ENCODE results near the gene CAPG.
A peak's percentile ranks its signal among the peaks of the same experiment; 100 is the strongest.

The CAPG gene

DNA sequence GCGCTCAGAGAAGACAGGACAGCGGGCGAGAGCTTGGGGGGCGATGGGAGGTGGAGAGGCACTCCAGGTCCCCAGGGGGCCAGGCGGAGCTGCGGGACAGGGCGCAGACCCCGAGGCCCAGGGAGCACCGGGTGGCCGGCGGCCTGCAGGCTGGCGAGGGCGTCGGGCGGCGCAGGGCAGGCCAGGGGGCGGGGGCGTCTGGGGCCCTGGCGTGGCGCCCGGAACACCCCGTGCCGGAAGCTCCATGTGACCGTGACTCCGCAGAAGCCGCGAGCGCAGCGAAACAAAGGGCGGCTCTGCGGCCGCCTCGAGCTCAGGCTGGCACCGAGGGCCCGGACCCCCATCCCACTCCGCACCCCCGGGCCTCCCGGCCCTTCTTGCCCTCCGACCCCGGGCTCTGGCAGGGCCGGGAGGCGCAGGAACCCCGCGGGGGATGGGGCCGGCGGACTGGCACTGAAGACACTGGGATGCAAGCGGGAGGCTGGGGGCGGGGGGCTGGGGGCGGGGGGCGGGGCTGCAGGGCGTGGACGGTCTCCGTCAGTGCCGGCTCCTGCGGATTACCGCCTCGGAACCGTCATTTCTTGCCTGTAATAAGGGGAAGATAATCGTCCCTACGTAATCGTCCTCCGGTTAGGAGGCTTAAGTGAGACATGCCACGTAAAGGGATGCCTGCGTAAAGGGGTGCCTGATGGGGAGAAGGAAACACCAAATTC, 27.5 kb upstream of the CAPG start:
- H3K9me3 ChIP-seq (ENCODE audit: control insufficient read depth in 1 of 2, low read length in 2 of 2) = no peaks in the 10 kb centered on the region
- no peaks in the 10 kb centered on the region for H3K27me3 ChIP-seq (ENCODE audit: low read depth, low read length)
- H3K36me3 ChIP-seq (ENCODE audit: control insufficient read depth in 1 of 2, insufficient read depth in 2 of 2, low read length in 2 of 2) = no peaks in the 10 kb centered on the region
- peak overlapping the region; percentile 42 to 53 for H3K4me3 ChIP-seq (ENCODE audit: low read depth in 1 of 2, low read length in 2 of 2)
- peak overlapping the region; percentile 94 for H3K27ac ChIP-seq (ENCODE audit: low read length)
- H3K4me1 ChIP-seq (ENCODE audit: control insufficient read depth in 1 of 2, insufficient read depth in 2 of 2, low read length in 2 of 2) = peaks cover 23 to 35% of the 10 kb centered on the region in 2 donors

DNA sequence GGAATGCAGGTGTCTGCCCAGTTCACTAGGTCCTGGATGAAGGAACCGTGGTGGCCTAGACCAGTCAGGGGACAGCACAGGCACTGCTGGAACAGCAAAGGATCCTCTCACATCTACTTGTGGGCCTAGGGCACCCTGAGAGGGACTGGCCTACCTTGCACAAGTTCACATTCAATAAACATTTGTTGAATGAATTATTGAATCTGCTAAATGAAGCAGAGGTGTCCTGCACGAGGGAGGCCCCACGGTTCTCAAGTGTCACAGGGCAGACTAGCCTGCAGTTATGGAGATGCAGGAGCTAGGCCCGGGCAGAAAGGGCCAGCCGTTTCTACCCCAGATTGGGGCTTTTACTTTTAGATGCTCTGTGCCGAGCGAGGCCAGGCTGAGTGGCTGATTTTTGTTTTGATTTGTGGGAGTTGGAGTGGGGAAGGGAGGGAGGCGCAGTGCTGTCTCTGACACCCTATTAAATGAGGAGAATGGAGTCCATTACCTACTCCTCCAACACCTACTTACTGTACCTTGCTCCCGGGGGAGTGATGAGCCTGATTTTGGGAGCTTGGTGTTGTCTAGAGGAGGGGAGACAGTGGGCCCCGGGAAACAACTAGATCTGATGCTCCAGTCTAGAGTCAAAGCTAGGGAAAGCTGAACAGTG, 26.8 kb upstream of the CAPG start:
- peak overlapping the region; percentile 94 for H3K27ac ChIP-seq (ENCODE audit: low read length)

DNA sequence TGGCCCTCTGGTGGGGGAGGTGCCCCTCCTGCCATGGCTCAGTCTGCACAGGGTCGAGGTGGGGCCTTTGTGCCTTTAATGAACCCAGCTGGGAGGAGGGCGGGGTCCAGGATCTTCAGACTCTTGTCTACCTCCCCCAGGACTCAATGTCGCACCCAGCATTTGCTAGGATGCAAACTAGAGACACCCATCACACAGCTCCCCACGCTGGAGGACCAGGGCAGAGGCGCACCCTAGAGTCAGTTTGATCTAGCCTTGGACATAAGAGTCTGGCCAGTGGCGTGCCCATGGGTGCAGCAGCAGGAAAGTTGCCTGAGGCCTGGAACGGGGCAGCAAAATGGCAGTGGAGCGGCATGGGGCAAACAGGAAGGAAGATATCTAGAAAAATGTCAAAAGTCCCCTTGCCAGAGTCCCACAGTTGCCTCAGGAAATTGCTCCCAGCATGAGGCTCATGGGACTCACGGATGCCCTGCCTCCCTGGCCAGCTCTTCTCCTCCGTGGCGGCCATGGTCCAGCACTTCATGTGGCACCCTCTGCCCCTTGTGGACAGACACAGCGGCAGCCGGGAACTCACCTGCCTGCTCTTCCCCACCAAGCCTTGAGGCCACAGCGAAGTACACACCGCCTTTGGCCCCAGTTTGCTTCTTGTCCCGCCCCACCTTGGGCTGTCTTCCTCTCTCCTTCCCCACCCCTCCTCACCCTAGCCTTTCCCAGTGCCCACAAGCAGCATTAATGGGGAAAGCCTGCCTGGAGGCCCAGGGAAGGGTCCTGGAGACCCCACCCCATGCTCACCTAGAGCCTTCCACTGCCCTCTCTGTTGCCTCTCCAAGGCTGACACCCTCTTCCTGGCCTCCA, 26.0 kb upstream of the CAPG start:
- H3K27ac ChIP-seq (ENCODE audit: low read length) = peak overlapping the region; percentile 94
- H3K4me1 ChIP-seq (ENCODE audit: control insufficient read depth in 1 of 2, insufficient read depth in 2 of 2, low read length in 2 of 2) = peaks cover 23 to 35% of the 10 kb centered on the region in 2 donors
- H3K9me3 ChIP-seq (ENCODE audit: control insufficient read depth in 1 of 2, low read length in 2 of 2) = no peaks in the 10 kb centered on the region
- no peaks in the 10 kb centered on the region for H3K27me3 ChIP-seq (ENCODE audit: low read depth, low read length)
- H3K4me3 ChIP-seq (ENCODE audit: low read depth in 1 of 2, low read length in 2 of 2) = no peak overlapping the region
- no peaks in the 10 kb centered on the region for H3K36me3 ChIP-seq (ENCODE audit: control insufficient read depth in 1 of 2, insufficient read depth in 2 of 2, low read length in 2 of 2)

More for the DNA sequence above, 26.8 kb upstream of the CAPG start:
- Histone ChIP-seq H3K36me3 (ENCODE audit: control insufficient read depth in 1 of 2, insufficient read depth in 2 of 2, low read length in 2 of 2) (no peaks in the 10 kb centered on the region), H3K27me3 (ENCODE audit: low read depth, low read length) (no peaks in the 10 kb centered on the region), H3K4me3 (ENCODE audit: low read depth in 1 of 2, low read length in 2 of 2) (peak overlapping the region in 1 of 2 donors; percentile 28), H3K4me1 (ENCODE audit: control insufficient read depth in 1 of 2, insufficient read depth in 2 of 2, low read length in 2 of 2) (peaks cover 23 to 35% of the 10 kb centered on the region in 2 donors), H3K9me3 (ENCODE audit: control insufficient read depth in 1 of 2, low read length in 2 of 2) (no peaks in the 10 kb centered on the region)

DNA sequence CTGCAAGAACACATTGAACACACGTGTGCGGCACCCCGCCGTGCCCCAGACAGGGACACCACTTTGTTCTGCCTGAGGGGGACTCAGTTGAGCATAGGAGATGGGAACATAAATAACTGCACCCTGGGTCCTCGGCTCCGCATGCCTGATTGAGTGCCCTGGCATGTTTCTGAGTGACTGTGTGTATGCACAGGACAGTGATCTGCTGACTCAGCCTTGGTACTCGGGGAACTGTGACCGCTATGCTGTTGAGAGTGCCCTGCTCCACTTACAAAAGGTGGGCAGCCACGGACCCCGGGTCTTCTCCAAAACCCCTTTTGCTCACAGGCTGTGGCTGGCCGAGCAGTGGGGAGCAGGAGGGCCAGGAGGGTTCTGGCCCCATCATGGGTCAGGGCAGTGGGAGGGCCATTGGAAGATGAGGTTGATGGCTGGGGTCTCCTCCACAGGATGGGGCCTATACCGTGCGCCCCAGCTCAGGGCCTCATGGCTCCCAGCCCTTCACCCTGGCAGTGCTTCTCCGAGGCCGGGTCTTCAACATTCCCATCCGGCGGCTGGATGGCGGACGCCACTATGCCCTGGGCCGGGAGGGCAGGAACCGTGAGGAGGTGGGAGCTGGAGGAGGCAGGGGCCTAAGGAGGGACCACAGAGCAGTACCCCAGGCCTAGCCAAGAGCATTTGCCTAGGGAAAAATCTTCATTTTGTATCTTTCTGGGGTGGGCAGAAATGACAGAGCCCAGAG, 25.2 kb upstream of the CAPG start:
- H3K4me1 ChIP-seq (ENCODE audit: control insufficient read depth in 1 of 2, insufficient read depth in 2 of 2, low read length in 2 of 2) = peaks cover 23 to 35% of the 10 kb centered on the region in 2 donors

DNA sequence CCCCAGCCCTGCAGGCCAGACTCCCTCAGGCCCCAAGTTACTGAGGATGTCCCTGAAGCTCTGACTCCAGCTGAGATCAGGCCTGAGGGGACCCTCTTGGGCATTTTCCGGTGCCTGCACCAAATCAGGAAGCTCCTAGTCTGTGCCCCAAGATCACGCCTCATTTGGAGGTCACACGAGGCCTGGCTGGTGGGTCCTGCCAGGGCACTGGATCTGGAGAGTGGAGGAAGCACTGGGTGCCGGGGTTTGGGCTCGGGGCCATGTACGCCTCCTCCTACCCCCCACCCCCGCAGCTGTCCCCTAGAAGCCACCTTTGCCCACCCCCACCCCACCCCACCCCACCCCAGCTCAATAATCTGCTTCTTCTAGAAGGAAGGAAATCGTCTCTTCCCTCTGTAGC, 24.5 kb upstream of the CAPG start:
- Histone ChIP-seq H3K27ac (ENCODE audit: low read length) (no peak overlapping the region), H3K9me3 (ENCODE audit: control insufficient read depth in 1 of 2, low read length in 2 of 2) (no peaks in the 10 kb centered on the region), H3K36me3 (ENCODE audit: control insufficient read depth in 1 of 2, insufficient read depth in 2 of 2, low read length in 2 of 2) (no peaks in the 10 kb centered on the region), H3K27me3 (ENCODE audit: low read depth, low read length) (no peaks in the 10 kb centered on the region), H3K4me1 (ENCODE audit: control insufficient read depth in 1 of 2, insufficient read depth in 2 of 2, low read length in 2 of 2) (peaks cover 23 to 35% of the 10 kb centered on the region in 2 donors), H3K4me3 (ENCODE audit: low read depth in 1 of 2, low read length in 2 of 2) (no peak overlapping the region)

More for the DNA sequence above, 25.2 kb upstream of the CAPG start:
- H3K27me3 ChIP-seq (ENCODE audit: low read depth, low read length) = no peaks in the 10 kb centered on the region
- no peak overlapping the region for H3K4me3 ChIP-seq (ENCODE audit: low read depth in 1 of 2, low read length in 2 of 2)
- no peaks in the 10 kb centered on the region for H3K36me3 ChIP-seq (ENCODE audit: control insufficient read depth in 1 of 2, insufficient read depth in 2 of 2, low read length in 2 of 2)
- no peaks in the 10 kb centered on the region for H3K9me3 ChIP-seq (ENCODE audit: control insufficient read depth in 1 of 2, low read length in 2 of 2)
- no peak overlapping the region for H3K27ac ChIP-seq (ENCODE audit: low read length)

DNA sequence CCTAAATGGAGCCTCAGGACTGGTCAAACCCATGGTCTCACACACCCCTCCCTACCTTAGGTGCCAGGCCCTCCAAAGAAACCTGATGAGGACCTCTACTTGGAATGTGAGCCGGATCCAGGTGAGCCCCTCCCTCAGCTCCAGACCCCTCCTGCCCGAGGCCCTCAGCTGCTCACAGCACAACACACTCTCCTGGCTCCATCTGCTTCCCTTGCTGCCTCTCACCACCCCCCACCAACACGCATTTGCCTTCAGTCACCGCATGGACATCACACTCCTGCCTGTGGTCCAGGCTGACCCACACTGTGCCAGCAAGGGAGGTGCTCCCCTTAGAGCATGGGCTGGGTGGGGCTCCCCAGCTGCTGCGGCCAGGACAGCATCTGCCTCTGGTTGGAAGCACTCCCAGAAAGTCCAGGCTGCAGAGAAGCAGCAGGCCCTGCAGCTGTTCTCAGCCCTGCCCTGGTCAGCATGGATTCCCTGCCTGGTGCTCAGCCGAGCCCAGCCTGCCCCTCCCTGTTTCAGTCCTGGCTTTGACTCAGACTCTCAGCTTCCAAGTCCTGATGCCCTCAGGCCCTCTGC, 23.4 kb upstream of the CAPG start:
- Histone ChIP-seq H3K4me3 (ENCODE audit: low read depth in 1 of 2, low read length in 2 of 2) (no peak overlapping the region), H3K27ac (ENCODE audit: low read length) (no peak overlapping the region), H3K4me1 (ENCODE audit: control insufficient read depth in 1 of 2, insufficient read depth in 2 of 2, low read length in 2 of 2) (peaks cover 19 to 31% of the 10 kb centered on the region in 2 donors)

DNA sequence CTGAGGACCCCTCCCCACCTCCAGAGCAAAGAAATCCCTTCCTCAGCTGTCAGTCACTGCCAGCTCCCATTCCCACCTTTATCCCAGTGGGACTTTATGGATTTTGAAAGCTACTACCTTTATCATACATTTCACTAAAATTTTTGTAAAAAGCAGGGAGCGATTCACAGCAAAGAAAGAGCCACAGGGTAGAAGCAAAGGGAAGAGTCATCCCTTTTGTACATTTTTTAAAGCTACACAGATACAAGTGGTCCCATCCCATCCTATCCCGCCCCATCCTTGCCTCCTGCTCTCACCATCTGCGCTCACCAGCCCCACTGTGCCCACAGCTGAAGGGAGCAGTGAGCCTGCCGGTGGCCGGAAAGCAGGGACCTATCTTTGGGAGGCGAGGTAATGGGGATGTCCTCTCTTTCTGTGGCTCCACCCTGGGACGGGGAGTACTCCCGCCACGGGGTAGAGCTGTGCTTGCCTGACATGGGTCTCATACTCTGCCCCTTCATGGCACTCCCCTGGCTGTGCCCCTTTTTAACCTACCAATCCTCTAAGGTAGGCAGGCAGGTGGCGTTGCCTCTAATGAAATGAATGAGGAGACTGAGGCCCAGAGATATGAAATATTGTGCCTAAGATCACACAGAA, 21.5 kb upstream of the CAPG start:
- Histone ChIP-seq H3K4me1 (ENCODE audit: control insufficient read depth in 1 of 2, insufficient read depth in 2 of 2, low read length in 2 of 2) (peaks cover 9 to 23% of the 10 kb centered on the region in 2 donors), H3K27ac (ENCODE audit: low read length) (no peak overlapping the region), H3K4me3 (ENCODE audit: low read depth in 1 of 2, low read length in 2 of 2) (no peak overlapping the region), H3K36me3 (ENCODE audit: control insufficient read depth in 1 of 2, insufficient read depth in 2 of 2, low read length in 2 of 2) (no peaks in the 10 kb centered on the region), H3K27me3 (ENCODE audit: low read depth, low read length) (no peaks in the 10 kb centered on the region), H3K9me3 (ENCODE audit: control insufficient read depth in 1 of 2, low read length in 2 of 2) (no peaks in the 10 kb centered on the region)

More for the DNA sequence above, 23.4 kb upstream of the CAPG start:
- Histone ChIP-seq H3K27me3 (ENCODE audit: low read depth, low read length) (no peaks in the 10 kb centered on the region), H3K9me3 (ENCODE audit: control insufficient read depth in 1 of 2, low read length in 2 of 2) (no peaks in the 10 kb centered on the region), H3K36me3 (ENCODE audit: control insufficient read depth in 1 of 2, insufficient read depth in 2 of 2, low read length in 2 of 2) (no peaks in the 10 kb centered on the region)

DNA sequence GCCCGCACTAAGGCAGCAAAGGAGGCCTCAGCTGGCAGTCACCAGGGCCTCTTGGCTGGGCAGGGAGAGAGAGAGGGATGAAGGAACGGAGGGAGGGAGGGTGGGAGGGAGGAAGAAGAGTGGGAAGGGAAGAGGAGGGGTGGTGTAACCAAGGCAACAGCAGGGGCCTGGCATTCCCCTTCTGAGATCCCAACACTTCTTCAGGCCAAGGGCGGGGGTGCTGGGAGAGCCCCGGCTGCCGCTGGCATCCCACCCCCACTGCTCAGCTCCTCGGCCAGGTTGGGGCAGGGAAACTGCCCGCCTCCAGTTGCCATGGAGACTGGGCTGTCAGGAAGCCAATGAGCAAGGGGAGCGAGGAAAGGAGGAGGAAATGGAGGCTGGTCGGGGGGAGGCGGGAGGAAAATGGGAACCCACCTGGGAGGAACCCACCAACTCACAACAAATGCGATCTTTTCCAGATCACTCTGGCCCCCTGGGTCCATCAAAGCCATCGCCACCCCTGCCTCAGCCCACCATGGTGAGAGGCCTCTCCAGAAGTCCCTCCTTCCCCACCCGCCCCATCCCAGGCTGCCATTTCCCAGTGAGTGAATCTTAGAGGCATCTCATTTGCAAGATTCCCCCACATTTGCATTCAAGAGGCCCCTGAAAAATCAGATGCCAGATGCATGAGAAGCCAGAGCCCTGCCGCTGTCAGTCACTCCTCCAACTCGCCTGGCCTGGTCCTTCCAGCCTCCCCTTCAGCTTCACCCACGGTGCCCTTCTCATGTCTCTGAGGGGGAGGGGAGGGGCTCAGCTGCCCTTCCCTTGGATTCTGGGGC, 20.8 kb upstream of the CAPG start:
- H3K4me3 ChIP-seq (ENCODE audit: low read depth in 1 of 2, low read length in 2 of 2) = no peak overlapping the region
- no peak overlapping the region for H3K27ac ChIP-seq (ENCODE audit: low read length)
- H3K27me3 ChIP-seq (ENCODE audit: low read depth, low read length) = no peaks in the 10 kb centered on the region
- peaks cover 8 to 22% of the 10 kb centered on the region in 2 donors for H3K4me1 ChIP-seq (ENCODE audit: control insufficient read depth in 1 of 2, insufficient read depth in 2 of 2, low read length in 2 of 2)
- H3K9me3 ChIP-seq (ENCODE audit: control insufficient read depth in 1 of 2, low read length in 2 of 2) = no peaks in the 10 kb centered on the region
- H3K36me3 ChIP-seq (ENCODE audit: control insufficient read depth in 1 of 2, insufficient read depth in 2 of 2, low read length in 2 of 2) = no peaks in the 10 kb centered on the region

DNA sequence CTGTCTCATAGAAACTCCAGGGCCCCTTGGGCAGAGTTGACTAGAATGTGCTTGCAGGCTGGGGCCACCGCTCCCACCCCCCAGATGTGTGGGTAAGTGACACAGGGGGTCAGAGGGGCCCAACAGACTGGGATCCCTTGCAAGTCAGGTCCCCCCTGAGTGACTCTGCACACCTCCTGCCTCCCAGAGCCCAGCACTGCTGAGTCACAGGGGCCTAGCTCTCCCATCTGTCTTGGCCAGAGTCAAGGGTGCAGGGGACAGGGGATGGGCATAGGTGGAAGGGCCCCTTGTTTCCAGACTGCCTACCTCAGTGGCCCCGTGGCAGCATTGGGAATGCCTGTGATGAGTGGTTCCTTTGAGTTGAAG, 19.7 kb upstream of the CAPG start:
- Histone ChIP-seq H3K4me3 (ENCODE audit: low read depth in 1 of 2, low read length in 2 of 2) (no peak overlapping the region), H3K36me3 (ENCODE audit: control insufficient read depth in 1 of 2, insufficient read depth in 2 of 2, low read length in 2 of 2) (no peaks in the 10 kb centered on the region), H3K4me1 (ENCODE audit: control insufficient read depth in 1 of 2, insufficient read depth in 2 of 2, low read length in 2 of 2) (peaks cover 8 to 15% of the 10 kb centered on the region in 2 donors), H3K27me3 (ENCODE audit: low read depth, low read length) (no peaks in the 10 kb centered on the region), H3K9me3 (ENCODE audit: control insufficient read depth in 1 of 2, low read length in 2 of 2) (no peaks in the 10 kb centered on the region), H3K27ac (ENCODE audit: low read length) (no peak overlapping the region)

Data from muscle layer of duodenum (tissue), 2 donors.